HG03439 (cell line): ENCODE measurements around the gene CAMTA1.

Experiments
- ATAC-seq: cut with Tn5 transposase; IDR thresholded peaks from one replicate; pipeline ENCODE4 v1.9.1; 2021; ENCODE audit warnings: mild to moderate bottlenecking, moderate library complexity; ENCODE audit not compliant: unreplicated experiment

Gene CAMTA1

DNA sequence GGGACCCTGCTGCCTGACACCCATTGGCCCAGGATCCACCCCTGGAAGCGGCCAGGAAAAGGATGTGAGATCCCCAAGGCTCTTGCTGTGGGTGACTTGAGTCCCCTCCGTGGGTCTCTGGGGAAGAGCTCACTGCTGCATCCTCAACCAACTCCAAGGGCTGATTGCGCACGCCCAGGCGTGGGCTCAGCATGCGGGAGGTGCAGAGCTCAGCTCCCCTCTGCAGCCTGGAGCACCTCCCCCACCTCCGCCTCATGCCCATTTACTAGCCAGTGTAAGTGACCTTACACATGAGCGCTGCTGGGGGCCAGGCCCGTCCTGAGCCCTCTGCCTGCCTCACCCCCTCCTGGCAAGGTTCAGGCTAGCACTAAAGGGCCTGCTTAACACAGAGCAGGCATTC, 847.4 kb downstream of the CAMTA1 start:
- ATAC-seq, result no peak

DNA sequence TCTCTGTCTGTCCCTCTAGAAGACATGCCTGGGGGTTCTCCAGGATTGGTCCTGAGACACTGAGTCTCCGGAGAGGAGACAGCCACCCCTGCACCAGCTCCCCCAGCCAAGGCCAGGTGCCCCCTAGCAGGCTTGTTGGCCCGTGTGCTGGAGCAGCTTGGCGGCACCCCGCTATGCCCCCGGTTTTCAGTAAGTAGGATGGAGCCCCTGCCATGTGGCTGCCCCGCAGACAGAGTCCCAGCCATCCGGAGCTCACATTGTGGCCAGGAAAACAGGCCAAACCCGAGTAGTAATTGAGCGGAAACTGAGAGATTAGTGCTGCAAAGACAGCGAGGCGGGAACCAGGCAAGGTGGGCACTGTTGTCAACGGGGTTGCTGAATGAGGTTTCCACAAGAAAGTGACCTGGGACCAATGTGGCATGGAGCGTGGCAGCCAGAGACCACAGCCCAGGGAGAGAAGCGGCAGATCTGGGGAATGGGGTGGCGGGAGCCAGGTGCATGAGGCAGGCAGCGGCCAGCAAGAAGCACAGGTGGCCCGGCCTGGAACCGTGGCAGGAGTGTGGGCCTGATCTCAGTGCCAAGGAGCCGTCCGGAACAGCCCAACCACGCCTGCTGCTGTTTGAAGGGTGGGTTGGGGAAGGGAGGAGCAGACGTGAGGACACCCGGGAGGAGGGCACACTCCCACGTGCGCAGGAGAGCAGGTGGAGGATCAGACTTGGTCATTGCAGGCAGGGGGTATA, 848.4 kb downstream of the CAMTA1 start:
- ATAC-seq, result no peak

DNA sequence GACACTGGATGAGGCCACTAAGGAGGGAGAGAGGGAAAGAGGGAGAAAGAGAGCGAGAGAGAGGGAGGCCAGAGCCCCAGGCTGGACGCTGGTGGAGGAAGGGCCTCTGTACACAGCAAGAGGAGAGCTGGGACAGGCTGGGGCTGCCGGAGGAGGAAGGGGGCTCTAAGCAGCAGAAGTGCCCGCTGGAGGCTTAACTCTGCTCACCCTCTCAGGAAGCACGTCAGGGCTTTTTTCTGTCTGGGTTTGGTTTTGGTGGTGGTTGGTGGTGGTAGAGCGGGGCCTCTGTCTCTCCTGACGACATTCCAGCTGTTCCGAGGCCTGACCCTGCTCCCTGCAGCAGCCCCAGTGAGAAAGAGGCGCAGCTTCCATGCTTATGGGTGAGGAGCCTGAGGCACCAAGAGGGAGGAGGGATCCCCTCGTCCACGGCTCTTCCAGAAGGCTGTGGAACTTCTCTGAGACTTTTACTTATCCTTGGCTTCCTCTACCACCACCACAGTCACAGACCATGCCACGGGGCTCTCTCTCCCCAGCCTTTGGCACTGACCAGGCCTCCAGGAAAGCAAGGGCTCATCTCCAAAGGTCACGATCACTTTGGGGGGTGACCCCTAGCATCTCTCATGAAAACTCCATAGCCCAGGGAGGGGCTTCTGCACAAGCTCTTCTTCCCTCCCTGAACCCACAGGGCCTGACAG, 849.4 kb downstream of the CAMTA1 start:
- ATAC-seq, result no peak

DNA sequence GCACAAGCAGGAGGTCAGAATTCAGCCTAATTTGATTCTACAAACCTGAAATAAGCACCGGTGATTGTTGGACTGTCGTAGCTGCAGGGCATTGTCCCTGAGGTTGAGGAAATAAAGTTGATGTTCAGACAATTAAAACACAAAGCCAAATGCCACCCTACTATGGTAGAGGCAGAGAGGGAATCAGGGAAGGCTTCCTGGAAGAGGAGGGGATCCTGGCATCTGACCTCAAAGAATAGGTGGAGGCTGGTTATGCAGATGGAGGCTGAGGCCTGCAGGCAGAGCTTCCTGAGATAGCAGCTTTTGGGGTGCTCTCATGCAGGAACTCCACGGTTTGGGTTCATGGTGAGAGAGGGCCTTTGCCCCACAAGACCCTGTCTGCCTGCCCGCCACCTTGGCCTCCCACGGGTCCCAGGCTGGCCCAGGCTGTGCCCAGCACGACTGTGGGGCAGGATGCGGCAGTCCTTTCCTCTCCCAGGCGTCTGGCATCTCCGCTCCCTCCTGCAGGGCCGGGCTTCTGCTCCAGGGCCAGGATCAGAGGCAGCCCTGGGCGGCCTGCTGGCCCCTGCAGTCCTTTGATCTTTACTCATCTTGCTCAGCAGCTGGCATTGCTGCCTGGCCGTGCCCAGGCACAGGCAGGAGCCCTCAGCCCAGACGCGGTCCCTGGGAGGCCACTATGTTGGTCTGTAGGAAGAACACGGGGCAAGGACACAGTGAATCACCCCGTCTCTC, 851.7 kb downstream of the CAMTA1 start:
- no peak for ATAC-seq

DNA sequence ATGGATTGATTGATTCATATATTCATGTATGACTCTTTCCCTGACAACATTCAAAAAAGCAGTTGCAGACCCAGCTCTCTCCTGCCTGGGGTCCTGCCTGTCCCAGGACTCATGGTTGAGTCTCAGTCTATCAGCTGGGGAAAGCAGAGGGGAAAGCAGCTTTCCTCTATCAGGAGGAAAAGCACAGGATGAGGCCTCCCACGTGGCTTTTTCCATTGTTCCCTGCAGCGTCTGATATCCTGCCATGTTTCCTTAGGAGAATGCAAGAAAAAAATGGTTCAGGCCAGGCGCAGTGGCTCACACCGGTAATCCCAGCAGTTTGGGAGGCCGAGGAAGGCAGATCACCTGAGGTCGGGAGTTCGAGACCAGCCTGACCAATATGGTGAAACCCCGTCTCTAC, 852.8 kb downstream of the CAMTA1 start:
- no peak for ATAC-seq

DNA sequence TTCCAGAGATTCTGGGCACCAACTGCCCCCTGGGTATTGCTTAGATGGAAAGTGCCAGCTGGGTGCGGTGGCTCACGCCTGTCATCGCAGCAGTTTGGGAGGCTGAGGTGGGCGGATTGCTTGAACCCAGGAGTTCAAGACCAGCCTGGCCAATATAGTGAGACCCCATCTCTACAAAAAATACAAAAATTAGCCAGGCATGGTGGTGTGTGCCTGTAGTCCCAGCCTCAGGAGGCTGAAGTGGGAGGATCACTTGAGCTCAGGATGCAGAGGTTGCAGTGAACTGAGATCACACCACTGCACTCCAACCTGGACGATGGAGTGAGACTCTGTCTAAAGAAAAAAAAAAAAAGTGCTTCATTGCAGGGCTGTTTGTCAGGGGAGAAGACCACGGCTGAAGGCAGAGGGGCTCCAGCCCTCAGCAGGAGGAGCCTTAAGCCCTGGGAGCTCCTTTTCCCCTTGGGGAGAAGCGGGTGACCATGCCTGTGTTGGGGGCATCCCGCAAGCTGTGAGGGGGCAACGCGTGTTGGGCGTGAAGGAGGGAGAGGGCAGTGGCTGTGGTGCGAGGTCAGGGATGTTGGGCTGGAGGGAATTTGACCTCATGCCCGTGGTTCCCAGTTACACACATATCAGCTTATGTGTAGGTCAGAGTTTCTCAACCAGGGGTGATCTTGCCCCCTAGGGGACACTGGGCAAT, 854.3 kb downstream of the CAMTA1 start:
- ATAC-seq, result no peak

DNA sequence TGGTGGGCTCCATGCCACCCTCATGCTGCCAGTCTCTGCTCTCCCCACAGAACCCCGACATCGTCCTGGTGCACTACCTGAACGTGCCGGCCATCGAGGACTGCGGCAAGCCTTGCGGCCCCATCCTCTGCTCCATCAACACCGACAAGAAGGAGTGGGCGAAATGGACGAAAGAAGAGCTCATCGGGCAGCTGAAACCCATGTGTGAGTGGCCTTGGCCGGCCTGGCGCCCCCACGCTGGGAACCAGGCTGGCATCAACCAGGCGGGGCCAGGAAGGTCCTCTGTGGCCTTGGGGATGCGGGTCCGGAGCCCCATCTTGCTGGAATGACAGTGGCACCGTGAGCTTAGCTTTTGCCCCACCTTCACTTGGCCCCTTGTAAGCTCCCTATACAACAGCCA, 855.1 kb downstream of the CAMTA1 start:
- ATAC-seq, result no peak

DNA sequence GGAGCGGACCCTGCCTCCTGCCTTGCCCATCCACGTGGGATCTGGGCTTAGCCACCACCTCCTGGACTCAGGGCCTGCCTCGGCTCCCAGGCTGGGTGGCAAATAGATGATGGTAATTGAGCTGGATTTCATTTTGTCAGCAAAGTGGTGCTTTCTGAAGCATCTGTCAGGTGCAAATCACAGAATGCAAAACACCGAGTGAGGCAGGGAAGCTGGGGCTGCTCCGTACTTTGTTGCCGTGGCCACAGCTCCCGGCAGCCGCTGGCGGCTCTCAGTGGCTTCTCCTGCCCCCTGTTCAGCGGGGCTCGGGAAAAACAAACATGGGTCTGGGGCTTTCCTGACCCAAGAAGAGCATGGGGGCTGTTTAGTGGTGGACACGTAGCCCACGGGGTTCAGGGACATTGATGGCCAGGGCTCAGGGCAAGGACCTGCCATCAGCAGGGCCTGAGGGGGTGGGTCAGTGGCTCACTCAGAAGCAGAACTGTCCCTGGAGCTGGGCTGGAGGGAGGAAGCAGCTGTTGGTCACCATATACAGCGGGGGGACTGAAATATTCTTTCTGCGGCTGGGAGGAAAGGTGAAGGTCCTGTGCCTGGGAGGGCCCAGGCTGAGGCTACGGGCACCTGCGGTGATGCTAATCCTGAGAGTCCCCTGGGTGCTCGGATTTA, 855.8 kb downstream of the CAMTA1 start:
- ATAC-seq, result no peak

DNA sequence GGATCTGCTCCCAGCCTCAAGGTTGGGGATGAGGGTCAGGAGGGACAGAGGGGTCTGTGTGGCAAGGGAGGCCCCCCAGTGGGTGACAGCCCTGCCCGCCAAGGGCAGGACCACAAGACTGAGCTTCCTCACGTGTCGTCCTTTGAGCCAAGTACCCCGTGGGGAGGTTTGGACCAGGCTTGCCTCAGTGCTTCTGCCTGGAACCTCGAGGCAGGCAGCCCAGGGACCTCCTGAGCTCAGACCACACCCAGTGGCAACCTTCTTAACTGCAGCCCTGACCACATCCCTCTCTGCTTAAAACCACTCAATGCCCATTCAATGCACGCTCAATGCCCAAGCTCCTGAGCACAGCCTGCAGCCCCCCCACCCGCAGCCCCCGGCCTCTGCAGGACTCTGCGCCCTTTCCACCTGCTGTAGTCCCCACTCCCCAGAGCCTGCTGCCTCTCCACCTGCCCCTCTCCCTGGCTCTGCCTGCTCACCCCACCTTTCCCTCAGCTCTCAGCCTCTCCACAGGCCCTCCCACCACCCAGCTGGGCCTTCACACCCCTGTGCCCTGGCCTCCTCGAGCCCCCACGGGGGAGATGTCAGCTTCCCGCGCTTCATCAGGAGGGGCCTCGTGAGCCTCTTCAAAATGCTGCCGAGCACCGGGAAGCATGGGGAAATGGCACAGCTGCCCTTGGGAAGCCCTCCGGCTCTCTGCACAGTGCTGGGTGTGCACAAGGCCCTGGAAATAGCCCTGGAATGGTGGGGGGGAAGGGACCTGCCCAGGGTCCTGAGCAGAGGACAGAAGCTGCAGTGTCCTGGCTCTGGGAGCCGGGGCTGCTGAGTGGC, 856.5 kb downstream of the CAMTA1 start:
- no peak for ATAC-seq

DNA sequence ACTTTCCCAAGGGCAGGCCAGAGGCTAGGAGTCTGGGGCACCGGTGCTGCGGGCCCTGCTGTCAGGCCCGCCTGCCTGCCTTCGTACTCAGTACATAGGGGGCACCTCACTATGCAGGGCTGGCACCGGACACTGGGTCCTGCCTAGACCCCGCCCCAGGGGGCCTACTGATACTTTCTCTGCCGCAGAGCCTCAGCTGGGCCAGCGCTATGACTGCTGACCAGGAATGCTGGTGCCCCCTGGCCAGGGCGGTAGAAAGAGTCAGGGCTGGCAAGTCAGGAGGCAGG, 857.1 kb downstream of the CAMTA1 start:
- no peak for ATAC-seq

DNA sequence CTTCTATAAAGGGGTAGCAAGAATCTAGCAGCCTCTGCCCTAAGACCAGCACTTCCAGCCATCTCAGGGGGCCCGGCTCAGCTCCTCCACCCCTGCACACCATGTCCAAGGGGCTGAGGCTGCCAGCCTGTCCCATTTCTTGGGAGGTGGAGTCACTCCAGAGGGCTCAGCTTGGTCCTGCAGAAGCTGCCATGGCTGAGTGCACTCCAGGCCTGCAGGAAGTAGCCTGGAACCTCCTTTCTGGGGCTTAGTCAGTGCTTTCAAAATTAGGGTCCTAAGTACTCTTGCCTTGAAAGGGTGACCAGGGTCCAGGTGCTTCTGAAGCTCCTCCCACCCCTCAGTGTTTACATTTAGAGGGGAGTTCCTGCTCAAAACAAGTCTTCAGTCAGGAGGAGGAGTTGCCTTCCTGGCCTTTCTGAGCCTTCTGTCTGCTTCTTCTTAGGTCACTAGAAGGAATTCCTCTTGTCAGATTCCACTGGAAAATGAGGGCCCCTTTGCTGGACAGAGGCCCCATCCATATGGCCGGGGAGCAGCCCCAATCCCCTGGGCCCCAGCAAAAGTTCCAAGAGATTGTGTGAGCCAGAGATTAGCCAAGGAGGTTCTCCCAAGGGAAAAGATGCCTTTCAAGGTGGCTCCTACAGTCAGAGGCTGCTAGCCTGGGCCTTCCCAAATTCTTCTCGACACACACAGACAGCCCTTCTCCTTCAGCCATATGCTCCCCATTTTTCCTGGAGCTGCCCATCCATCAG, 857.7 kb downstream of the CAMTA1 start:
- no peak for ATAC-seq

DNA sequence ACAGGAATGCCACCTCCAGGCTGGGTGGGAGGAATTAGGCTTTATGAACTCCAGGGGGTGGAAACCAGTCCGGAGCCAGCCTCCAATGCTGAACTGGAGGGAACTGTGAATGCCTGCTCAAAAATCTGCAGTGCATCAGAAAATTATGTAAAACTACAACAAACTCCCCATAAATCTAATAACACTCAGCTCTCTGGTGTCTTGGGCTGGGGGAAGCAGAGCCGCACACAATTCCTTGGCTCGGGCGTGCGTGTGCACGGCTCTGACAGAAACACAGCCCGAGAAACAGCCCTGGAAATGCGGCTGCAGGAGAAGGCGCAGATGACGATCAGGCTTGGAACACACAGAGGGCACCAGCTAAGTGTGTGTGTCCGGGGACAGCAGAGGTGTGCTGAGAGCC, 858.3 kb downstream of the CAMTA1 start:
- ATAC-seq, result no peak

DNA sequence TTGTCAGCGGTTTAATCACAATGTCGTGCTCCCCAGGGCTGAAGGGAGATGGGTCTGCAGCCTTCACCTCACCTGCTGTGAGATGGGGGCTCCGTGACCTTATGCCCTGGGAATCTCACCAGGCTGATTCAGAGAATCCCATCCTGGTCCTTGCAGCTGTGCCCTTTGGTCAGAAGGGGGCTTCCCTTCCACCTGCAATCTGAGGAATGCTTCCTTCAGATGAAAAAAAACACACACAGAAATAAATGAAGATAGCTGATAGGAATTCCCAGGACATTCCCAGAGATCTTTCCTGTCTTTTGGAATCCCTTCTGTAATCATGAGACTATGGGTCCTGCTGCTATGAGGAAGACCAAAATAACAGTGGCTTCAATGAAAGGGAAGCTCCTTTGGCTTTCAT, 858.8 kb downstream of the CAMTA1 start:
- ATAC-seq, result no peak

DNA sequence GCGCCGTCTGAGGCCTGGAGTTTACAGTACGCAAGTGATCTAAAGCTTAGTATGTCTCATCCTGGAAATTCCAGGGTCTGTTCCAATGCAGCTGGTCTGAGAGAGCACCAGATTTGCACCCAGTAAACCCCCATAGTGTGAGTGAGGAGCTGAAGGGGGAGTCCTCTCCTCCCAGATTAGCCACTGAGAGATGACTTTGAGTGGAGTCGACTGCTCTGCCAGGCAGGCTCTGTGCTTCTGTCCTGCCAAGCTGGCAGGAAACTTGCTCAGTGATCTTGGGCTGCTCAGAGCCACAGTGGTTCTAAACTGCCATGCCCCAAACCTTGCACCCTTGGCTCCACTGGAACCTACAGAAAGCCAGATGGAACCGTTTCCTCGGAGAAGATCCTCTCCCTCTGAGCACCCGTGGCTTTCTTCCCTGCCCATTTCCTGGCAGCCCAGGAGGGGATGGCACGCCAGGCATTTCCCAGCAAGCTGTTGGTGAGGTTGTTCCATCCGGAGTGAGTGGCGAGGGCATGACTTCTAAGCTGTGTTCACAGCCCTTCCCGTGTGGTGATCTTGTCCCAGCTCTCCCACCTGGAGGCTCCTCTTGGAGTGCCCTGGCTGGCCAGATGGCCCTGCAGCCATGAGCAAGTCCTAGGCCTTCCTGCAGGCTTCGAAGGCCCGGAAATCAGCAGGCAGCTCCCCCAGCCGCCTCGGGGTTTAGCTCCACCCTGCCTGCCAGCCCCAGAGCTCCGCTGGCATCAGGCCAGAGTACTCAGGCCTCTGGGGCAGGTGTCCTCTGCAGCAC, 859.9 kb downstream of the CAMTA1 start:
- no peak for ATAC-seq

DNA sequence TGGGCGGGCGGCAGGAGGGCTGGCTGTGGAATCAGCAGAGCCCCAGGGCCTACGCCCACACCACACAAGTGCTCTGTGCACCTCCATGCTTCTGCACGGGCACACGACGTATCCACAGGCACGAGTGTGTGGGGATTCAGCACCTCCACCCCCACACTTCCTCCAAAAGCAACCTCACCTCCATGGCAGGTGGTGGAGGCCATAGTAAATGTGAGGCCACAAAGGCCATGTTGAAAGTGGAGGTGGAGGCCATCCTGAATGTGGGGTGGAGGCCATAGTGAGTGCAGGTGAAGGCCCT, 860.4 kb downstream of the CAMTA1 start:
- ATAC-seq, result no peak

DNA sequence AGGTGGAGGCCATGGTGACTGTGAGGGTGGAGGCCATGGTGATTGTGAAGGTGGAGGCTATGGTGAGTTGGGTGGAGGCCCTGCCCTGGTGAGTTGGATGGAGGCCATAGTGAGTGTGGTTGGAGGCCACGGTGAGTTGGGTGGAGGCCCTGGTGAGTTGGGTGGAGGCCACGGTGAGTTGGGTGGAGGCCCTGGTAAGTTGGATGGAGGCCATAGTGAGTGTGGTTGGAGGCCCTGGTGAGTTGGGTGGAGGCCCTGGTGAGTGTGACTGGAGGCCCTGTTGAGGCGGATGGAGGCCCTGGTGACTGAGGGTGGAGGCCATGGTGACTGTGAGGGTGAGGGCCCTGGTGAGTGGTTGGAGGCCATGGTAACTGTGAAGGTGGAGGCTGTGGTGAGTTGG, 860.9 kb downstream of the CAMTA1 start:
- no peak for ATAC-seq

DNA sequence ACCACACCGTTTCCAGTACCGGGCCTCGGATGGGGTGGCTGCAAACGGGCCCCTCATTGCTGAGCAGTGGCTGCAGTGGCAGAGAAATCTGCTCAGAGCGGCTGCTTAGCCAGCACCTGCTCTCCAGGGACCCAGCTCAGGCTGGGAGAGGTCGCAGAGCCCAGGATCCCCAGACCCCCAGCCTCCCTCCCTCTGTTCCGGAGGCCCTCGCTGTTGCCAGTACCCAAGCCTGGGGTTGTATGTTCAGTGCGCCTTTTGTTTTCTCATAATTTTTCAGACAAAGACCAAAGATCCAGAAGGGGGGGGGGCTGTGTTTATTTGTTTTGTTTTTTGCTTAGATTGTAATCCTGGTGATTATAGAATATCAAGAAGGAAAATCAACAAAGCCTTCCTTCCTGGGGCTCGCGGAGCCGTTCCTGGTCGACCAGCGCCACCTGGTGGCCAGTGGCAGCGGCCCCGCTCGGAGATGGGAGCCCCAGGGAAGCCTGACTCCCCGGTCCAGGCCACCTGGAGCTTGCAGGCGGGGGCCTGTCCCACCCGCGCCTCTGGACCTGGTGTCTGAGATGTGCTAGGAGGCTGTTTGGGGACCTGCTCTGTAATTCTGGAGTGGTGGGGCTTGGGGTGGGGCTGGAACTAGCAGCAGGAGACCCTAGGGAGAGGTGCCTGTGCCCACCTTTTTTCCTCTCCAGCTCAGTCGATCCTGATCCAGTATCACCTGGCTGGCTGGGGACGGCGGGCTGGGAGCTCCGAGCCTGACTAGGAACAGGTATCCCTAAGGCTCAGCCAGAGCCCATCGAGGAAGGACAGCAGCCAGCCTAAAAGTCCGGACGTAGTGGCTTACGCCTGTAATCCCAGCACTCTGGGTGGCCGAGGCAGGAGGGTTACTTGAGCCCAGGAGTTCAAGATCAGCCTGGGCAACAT, 862.0 kb downstream of the CAMTA1 start:
- ATAC-seq, result no peak
